NOMO-1 treated with DMSO at 0.1 percent for 48 hours (cell line): ENCODE results near the gene PUS7.
"Not testable (repeated sequence)": the region's sequence is repeated elsewhere in the genome, so short reads cannot be mapped to it uniquely, and the experiment has no call there.

Experiments
- DNase-seq: peaks from one replicate; lab custom pipeline; 2025; ENCODE audit not compliant: unreplicated experiment; lab: John Stamatoyannopoulos, UW

PUS7 gene

DNA sequence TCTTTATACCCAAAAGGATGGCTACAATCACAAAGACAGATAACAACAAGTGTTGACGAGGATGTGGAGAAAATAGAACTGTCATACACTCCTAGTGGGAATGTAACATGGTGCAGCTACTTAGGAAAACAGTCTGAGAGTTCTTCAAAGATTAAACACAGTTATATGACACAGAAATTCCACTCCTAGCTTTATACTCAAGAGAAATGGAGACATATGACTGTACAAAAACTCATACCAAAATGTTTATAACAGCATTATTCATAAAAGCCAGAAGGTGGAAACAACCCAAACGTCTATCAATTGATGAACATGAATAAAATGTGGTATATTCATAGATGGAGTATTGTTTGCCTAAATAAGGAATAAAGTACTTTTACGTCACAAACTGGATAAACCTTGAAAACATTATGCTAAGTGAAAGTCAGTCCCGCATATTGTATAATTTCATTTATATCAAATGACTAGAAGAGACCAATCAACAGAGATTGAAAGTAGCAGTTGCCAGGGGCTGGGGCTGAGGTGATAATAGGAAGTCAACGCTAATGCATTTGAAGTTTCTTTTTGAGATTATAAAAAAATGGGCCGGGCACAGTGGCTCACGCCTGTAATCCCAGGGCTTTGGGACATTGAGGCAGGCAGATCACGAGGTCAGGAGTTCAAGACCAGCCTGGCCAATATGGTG lies 71.8 kb downstream of the PUS7 start:
- no peak for DNase-seq

DNA sequence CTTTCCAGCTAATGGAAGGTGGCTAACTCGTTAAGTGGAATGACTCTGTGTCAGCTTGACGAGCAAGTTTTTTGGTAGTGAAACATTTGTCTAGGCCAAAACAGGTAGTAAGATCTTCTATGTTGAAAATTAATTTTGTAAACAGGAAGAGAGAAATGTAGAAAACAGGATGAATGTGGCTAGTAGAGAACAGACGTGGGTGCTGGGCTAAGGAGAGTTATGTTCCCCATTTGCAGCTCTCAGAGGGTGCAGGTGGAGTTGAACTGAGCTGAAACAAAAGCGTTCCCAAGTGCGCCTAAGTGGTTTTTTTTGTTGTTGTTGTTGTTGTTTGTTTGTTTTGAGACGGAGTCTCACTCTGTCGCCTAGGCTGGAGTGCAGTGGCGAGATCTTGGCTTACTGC lies 73.9 kb downstream of the PUS7 start:
- DNase-seq: no peak

DNA sequence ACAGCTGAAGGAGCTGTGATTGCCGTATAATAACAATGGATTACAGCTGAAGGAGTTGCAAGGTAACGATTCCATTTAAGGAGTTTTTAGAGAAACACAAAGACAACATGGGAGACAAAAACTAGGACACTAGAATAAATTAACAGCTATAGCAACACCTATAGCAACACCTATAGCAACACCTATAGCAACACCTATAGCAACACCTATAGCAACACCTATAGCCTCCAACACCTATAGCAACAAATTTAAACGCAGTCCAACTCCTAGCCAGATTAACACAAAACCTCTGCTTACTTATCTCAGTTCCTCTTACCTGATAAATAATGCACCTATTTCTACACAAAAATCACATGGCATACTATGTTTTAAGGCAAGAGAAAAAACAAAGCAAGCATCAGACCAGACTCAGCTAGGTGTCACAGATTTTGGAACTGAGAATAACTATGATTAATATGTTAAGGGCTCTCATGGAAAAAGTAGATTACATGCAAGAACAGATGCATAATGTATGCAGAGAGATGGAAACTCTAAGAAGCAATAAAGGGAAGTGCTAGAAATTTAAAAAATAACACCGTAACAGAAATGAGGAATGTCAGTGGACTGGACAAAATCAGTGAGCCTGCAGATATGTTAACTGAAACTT lies 77.6 kb downstream of the PUS7 start:
- no peak for DNase-seq

DNA sequence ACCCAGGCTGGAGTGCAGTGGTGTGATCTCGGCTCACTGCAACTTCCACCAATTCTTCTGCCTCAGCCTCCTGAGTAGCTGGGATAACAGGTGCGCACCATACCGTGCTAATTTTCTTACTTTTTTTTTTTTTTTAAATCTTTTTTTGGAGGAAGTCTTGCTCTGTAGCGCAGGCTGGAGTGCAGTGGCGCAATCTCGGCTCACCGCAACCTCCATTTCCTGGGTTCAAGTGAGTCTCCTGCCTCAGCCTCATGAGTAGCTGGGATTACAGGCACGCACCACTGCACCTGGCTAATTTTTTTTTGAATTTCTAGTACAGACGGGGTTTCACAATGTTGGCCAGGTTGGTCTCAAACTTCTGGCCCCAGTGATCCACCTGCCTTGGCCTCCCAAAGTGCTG lies 79.9 kb downstream of the PUS7 start:
- not testable (repeated sequence) for DNase-seq

DNA sequence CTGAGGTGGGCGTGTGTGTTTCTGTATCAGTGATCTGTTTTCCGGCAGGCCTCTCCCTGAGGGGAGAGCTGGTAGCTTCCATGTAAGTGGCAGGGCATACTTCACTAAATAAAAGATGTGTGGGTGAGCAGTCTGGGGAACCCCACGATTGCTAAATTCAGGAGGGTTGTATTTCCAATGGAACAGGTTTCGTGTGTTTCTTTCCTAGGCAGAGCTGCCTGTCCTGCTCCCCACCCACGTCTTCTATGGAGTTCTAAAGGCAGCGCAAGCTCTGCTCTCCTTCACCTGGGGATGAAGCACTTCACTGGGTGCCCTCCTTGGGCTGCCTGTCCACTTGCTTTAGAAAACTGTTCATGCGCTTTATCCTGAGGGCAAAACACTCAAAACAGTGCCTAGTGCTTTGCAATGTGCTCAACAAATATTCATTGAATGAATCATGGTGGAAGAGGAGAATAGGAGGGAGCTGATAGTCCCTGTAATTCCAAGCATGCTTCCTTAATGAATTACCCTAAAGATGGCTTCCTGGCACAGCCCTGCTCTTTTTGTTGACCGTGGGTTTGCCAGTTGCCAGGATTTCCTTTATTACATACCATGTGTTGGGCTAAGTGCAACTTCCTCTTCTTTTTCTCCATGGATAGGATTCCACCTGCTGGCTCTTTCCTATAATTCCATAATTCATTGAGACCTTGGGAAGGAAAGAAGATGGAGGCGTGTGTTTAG lies 82.7 kb downstream of the PUS7 start:
- no peak for DNase-seq

GRCh38 chr7:105438847-105439173 lies 83.3 kb downstream of the PUS7 start:
- no peak for DNase-seq

DNA sequence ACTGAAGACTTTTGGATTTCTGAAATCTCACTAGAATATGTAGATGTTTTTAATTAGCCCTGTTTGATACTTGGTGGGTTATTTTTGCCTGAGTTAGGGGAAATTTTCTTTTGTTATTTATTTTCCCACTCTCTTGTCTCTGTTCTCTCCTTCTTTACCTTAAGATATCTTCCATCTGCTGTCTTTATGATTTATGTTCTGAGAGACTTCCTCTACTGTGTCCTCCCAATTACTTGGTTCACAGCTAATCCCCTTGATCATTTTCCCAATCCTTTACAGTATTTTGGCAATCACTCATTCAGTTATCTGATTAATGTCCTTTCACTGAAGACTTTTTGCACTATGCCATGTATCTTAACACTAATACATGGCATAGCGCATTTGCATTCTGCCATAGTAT lies 83.8 kb downstream of the PUS7 start:
- DNase-seq: no peak

DNA sequence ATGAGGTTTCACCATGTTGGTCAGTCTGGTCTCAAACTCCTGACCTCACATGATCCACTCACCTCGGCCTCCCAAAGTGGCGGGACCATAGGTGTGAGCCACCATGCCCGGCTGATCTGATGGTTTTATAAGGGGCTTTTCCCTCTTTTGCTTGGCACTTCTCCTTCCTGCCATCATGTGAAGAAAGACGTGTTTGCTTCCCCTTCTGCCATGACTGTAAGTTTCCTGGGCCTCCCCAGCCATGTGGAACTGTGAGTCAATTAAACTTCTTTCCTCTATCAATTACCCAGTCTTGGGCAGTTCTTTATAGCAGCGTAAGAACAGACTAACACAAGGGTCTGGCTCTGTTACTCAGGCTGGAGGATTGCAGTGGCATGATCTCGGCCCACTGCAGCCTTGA lies 84.7 kb downstream of the PUS7 start:
- DNase-seq: not testable (repeated sequence)

- no peak for DNase-seq
These were observed 92.1 kb downstream of the PUS7 start for GRCh38 chr7:105429746-105430612.

DNA sequence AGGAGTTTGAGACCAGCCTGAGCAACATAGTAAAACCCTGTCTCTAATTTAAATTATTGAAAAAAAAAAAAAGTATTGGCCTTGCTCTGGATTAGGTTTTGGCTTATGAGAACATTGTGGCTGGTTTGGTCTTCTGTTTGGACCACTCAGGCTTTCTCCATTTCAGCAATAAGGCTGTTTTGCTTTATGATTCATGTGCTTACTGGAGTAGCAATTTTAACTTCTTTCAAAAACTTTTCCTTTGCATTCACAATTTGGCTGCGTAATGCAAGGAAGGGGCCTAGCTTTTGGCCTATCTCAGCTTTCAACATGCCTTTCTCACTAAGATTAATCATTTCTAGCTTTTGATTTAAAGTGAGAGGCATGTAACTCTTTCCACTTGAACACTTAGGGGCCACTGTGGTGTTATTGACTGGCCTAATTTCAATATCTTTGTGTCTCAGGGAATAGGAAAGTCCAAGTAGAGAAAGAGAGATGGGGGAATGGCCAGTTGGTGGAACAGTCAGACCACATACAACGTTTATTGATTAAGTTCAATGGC lies 95.4 kb downstream of the PUS7 start:
- DNase-seq: no peak

DNA sequence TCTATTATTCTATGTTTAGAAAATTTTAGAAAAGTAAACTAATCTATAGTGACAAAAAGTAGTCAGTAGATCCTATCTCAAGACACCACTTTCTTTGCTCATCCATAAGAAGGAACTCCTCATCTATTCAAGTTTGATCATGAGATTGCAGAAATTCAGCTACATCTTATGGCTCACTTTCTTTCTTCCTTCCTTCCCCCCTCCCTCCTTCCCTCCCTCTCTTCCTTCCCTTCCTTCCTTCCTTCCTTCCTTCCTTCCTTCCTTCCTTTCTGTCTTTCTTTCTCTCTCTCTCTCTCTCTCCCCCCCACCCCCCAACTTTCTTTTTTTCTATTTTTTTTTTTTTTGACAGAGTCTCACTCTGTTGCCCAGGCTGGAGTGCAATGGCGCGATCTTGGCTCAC lies 98.1 kb downstream of the PUS7 start:
- DNase-seq: no peak

- DNase-seq: no peak
These were observed 108.1 kb downstream of the PUS7 start for GRCh38 chr7:105413887-105414437.

DNA sequence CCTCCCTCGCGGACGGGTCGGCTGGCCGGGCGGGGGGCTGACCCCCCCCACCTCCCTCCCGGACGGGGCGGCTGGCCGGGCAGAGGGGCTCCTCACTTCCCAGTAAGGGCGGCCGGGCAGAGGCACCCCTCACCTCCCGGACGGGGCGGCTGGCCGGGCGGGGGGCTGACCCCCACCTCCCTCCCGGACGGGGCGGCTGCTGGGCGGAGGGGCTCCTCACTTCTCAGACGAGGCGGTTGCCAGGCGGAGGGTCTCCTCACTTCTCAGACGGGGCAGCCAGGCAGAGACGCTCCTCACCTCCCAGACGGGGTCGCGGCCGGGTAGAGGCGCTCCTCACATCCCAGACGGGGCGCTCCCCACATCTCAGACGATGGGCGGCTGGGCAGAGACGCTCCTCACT lies 111.3 kb downstream of the PUS7 start:
- not testable (repeated sequence) for DNase-seq

GRCh38 chr7:105409775-105410174 lies 112.3 kb downstream of the PUS7 start:
- DNase-seq: not testable (repeated sequence)

- DNase-seq: no peak
These were observed 113.2 kb downstream of the PUS7 start for GRCh38 chr7:105408791-105409410.
